GM19468 (cell line): ENCODE results near the gene WFDC12.

Experiments used
- ATAC-seq: cut with Tn5 transposase; IDR thresholded peaks from one replicate; pipeline ENCODE4 v1.9.1; 2021; ENCODE audit warnings: mild to moderate bottlenecking, moderate library complexity, moderate number of reproducible peaks; ENCODE audit not compliant: unreplicated experiment; ENCODE audit errors: extremely low read depth

WFDC12 gene

GRCh38 chr20:45115829-45116228, 8.4 kb downstream of the WFDC12 start:
- no peak for ATAC-seq

GRCh38 chr20:45115386-45115774, 8.9 kb downstream of the WFDC12 start:
- ATAC-seq = no peak

- no peak for ATAC-seq
Measured at GRCh38 chr20:45114465-45115385, 9.5 kb downstream of the WFDC12 start, which contains the start of gene WFDC5. Gene WFDC5, minus strand, starts transcription at chr20:45115174. Its CDS starts 91 bp downstream, at chr20:45115083.

GRCh38 chr20:45113865-45114264, 10.4 kb downstream of the WFDC12 start:
- no peak for ATAC-seq

- no peak for ATAC-seq
Measured at GRCh38 chr20:45112754-45113153, 11.5 kb downstream of the WFDC12 start.

- ATAC-seq = no peak
Measured at GRCh38 chr20:45111799-45112471, 12.3 kb downstream of the WFDC12 start.

GRCh38 chr20:45111285-45111684, 13.0 kb downstream of the WFDC12 start:
- ATAC-seq = no peak

GRCh38 chr20:45110301-45110700, 14.0 kb downstream of the WFDC12 start:
- ATAC-seq = no peak

GRCh38 chr20:45109634-45110033, 14.6 kb downstream of the WFDC12 start:
- ATAC-seq = no peak

- no peak for ATAC-seq
Measured at GRCh38 chr20:45105317-45105716, 18.9 kb downstream of the WFDC12 start.

GRCh38 chr20:45104786-45105185, 19.5 kb downstream of the WFDC12 start:
- no peak for ATAC-seq

- ATAC-seq = no peak
Measured at GRCh38 chr20:45103072-45103471, 21.2 kb downstream of the WFDC12 start.

- no peak for ATAC-seq
Measured at GRCh38 chr20:45101333-45101850, 22.9 kb downstream of the WFDC12 start.

- ATAC-seq = no peak
Measured at GRCh38 chr20:45100563-45101245, 23.6 kb downstream of the WFDC12 start, which contains the start of gene KCNS1. Gene KCNS1, minus strand, starts transcription at chr20:45101127. Its CDS starts 1,891 bp downstream, at chr20:45099236.

- no peak for ATAC-seq
Measured at GRCh38 chr20:45098103-45098773, 26.0 kb downstream of the WFDC12 start.

GRCh38 chr20:45097485-45098102, 26.7 kb downstream of the WFDC12 start:
- ATAC-seq = no peak

- ATAC-seq = no peak
Measured at GRCh38 chr20:45096781-45097180, 27.5 kb downstream of the WFDC12 start.

- no peak for ATAC-seq
Measured at GRCh38 chr20:45095805-45096238, 28.4 kb downstream of the WFDC12 start.

GRCh38 chr20:45094864-45095574, 29.2 kb downstream of the WFDC12 start:
- ATAC-seq = no peak
